ENCODE data around the gene ZBTB32. TPM values are rescaled to one million over a fixed set of nuclear protein-coding genes. Genes with fewer than 3 reads are reported as not detected.
A peak's percentile ranks its signal among the peaks of the same experiment; 100 is the strongest.

ZBTB32 gene
- total and polyA plus RNA-seq, 2 of the 8 experiments (the other 6 are each of a cell fraction or from before 2014, with no cell fraction given): 0.11 to 0.50 TPM

DNA sequence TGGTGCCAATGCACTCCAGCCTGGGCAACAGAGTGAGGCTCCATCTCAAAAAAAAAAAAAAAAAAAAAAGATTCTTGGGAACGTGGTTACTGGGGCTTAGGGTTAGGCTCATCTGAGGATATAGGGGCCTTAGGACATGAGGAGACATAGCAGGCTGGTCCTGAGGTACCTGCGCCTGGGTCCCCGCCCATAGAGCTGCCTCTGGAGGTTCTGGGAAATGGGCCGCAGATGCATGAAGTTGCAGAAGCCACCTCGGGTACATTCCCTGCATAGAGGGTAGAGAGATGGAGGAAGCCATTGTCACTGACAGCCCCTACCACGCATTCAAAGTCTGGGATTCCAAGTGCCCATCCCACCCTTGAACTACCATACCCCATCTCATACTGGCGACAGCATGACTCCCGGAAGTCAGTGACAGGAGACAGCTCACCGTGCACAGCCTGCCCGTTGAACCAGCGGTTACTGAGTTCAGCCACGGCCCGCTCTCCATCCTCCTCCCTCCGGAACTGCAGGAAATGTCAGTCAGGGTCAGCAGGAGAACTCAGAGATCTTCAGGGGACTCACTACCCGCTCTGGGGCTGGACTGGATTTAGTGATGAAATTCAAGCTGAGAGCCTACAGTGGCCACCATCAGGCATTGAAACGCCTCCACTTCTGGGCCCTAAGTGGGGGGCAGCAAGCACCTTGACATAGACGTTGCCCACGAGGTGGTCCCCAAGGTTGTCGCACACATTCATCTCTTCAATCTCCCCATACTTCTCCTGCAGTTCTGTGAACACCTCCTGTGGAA is 39.5 kb downstream of the ZBTB32 start:
- Histone ChIP-seq H2AK5ac (ENCODE audit: low read depth, low read length) (no peak overlapping the region), H2AFZ (ENCODE audit: low read length) (no peak overlapping the region), H3K4me1 (replicated peaks in 1 of 4; ENCODE audit: control insufficient read depth in 3 of 4, insufficient read depth in 4 of 4, low read length in 3 of 4) (peaks cover 0 to 6% (median 3%) of the 10 kb centered on the region in 4 experiments; a peak in 4 of 7 replicates), H3K79me2 (ENCODE audit: control insufficient read depth in 1 of 2, insufficient read depth in 2 of 2, low read length in 2 of 2) (peaks cover 0 to 7% of the 10 kb centered on the region in 2 experiments; a peak in 1 of 4 replicates), H3K18ac (ENCODE audit: extremely low read depth, low read length) (no peak overlapping the region), H3K79me1 (ENCODE audit: low read depth, low read length) (no peaks in the 10 kb centered on the region; the same call in none of the 2 replicates), H4K20me1 (replicated peaks in 1 of 2; ENCODE audit: control insufficient read depth in 1 of 2, insufficient read depth in 2 of 2, low read length in 2 of 2) (peaks cover 0 to 2% of the 10 kb centered on the region in 2 experiments), H4K5ac (ENCODE audit: insufficient read length, low read depth, low read length) (no peak overlapping the region), H3K23me2 (ENCODE audit: low read depth, low read length) (peaks cover 21% of the 10 kb centered on the region), H3K14ac (ENCODE audit: insufficient read length) (no peak overlapping the region), H3K27ac (ENCODE audit: low read depth, low read length) (no peak overlapping the region), H2BK5ac (ENCODE audit: low read depth, low read length) (peak overlapping the region; percentile 66; the same call in 1 of the 2 replicates), H3K4me2 (ENCODE audit: insufficient read depth in 1 of 2, low read depth in 2 of 2, low read length in 2 of 2) (peak overlapping the region; percentile 59 to 84), H4K91ac (replicated peaks; ENCODE audit: insufficient read length, low read length) (no peak overlapping the region), H2BK20ac (ENCODE audit: low read length) (no peak overlapping the region), H3K4me3 (ENCODE audit: extremely low read depth in 1 of 4, insufficient read depth in 2 of 4, low read depth in 3 of 4, low read length in 4 of 4) (peak overlapping the region in 3 of 4 experiments; percentile 65 to 95 (median 80); a peak in 4 of 8 replicates), H3K9me3 (ENCODE audit: insufficient read depth in 2 of 2, low read depth in 1 of 2, low read length in 1 of 2) (no peaks in the 10 kb centered on the region), H3K23ac (ENCODE audit: insufficient read length) (no peak overlapping the region), H3K27me3 (replicated peaks in 1 of 4; ENCODE audit: control insufficient read depth in 3 of 4, extremely low read depth in 1 of 4, insufficient read depth in 3 of 4, low read length in 3 of 4) (no peaks in the 10 kb centered on the region), H2BK120ac (replicated peaks; ENCODE audit: low read depth, low read length) (no peak overlapping the region), H4K8ac (ENCODE audit: extremely low read depth, insufficient read depth, low read length) (peak overlapping the region; percentile 81), H3K4ac (replicated peaks; ENCODE audit: insufficient read length, low read depth, low read length) (no peak overlapping the region), H2BK12ac (ENCODE audit: low read depth, low read length) (0 out of 2 replicates have a peak overlapping the region, but pooled peaks have one; percentile 12), H3K36me3 (ENCODE audit: control insufficient read depth in 2 of 4, insufficient read depth in 4 of 4, low read length in 3 of 4) (peaks cover 0 to 2% (median under 1%) of the 10 kb centered on the region in 4 experiments; a peak in 2 of 8 replicates), H3K9ac (replicated peaks in 1 of 4; ENCODE audit: extremely low read depth in 1 of 4, low read depth in 3 of 4, low read length in 3 of 4) (no peak overlapping the region; a peak in 1 of 7 replicates), H3K56ac (replicated peaks; ENCODE audit: insufficient read length, low read depth, low read length) (no peak overlapping the region), H2BK15ac (ENCODE audit: low read length) (0 out of 2 replicates have a peak overlapping the region, but pooled peaks have one; percentile 72)
- WGBS, 2 experiments (ENCODE audit: extremely low coverage in 1 of 2, insufficient coverage in 1 of 2, insufficient read length in 1 of 2, insufficient replicate concordance in 2 of 2, low coverage in 1 of 2, low lambda C conversion rate in 2 of 2, missing lambda C conversion rate in 1 of 2): 89% methylated on average over 18 of the region's 19 CpGs; no CpG with 5 or more reads in 1 of the 2 experiments
- FAIRE-seq (no peak), DNase-seq (ENCODE audit: low read depth in 1 of 2, low spot score in 2 of 2) (no peak)
- POLR2A ChIA-PET (ENCODE audit: partially characterized antibody): interaction anchor here (1.0 to 2.7 kb wide), 5 partner anchors 9 to 126 kb away, joined by 3 to 23 read pairs (median 5); partner anchors contain the start of gene HSPB6
- CTCF ChIA-PET (ENCODE audit: partially characterized antibody): interaction anchor here (0.6 to 2.3 kb wide), 17 partner anchors 9 to 1454 kb away, joined by 3 to 9 read pairs (median 4); partner anchors contain the start of gene HSPB6
- TF ChIP-seq POLR2AphosphoS5 (IDR thresholded peaks at IDR 0.05; ENCODE audit: low read depth, low read length): no peak
- TF ChIP-seq CREB1 (IDR thresholded peaks at IDR 0.05): no peak
- TF ChIP-seq HDAC2 (IDR thresholded peaks at IDR 0.05; ENCODE audit: borderline replicate concordance in 1 of 2, low read depth in 2 of 2, low read length in 2 of 2): no peak
- no peak for TF ChIP-seq PHF8 (conservative IDR thresholded peaks at IDR 0.05; ENCODE audit: low read depth, low read length)
- TF ChIP-seq TAF7 (optimal IDR thresholded peaks at IDR 0.05; ENCODE audit: borderline replicate concordance, low read depth, low read length): no peak
- TF ChIP-seq CBX8 (IDR thresholded peaks at IDR 0.05; ENCODE audit: borderline replicate concordance, low read depth, low read length): no peak
- no peak for TF ChIP-seq SRF (IDR thresholded peaks at IDR 0.05; ENCODE audit: low read depth, low read length)
- no peak for TF ChIP-seq SUZ12 (IDR thresholded peaks at IDR 0.05; ENCODE audit: low read length)
- TF ChIP-seq SIRT6 (IDR thresholded peaks at IDR 0.05; ENCODE audit: low read length): no peak
- TF ChIP-seq BCL11A (IDR thresholded peaks at IDR 0.05; ENCODE audit: low read depth in 2 of 2, low read length in 2 of 2): no peak
- TF ChIP-seq ASH2L (IDR thresholded peaks at IDR 0.05; ENCODE audit: low read length): no peak
